HepG2 (cell line): ENCODE measurements around the gene STAT6. TPM values are rescaled to one million over a fixed set of nuclear protein-coding genes. Genes with fewer than 3 reads are reported as not detected.

ENCODE experiments used
- HOXA3 ChIP-seq: sonication (generic); formaldehyde crosslinking; IDR thresholded peaks from 2 replicates; pipeline ENCODE4 v1.5.0; 2020; ENCODE audit warnings: missing genetic modification reagents
- MYC ChIP-seq: sonication (generic); formaldehyde crosslinking; IDR thresholded peaks from 2 replicates; pipeline ENCODE4 v1.9.0; 2021; ENCODE audit warnings: missing genetic modification reagents, borderline replicate concordance
- NFKB2 ChIP-seq: sonication (generic); formaldehyde crosslinking; IDR thresholded peaks from 2 replicates; pipeline ENCODE4 v1.4.0; 2020; ENCODE audit warnings: missing genetic modification reagents, borderline replicate concordance
- PHB2 ChIP-seq: fragments of 450-650 bp; IDR thresholded peaks from 2 replicates; pipeline ENCODE4 v1.6.1; 2018; ENCODE audit not compliant: partially characterized antibody
- SALL1 ChIP-seq: sonication (generic); formaldehyde crosslinking; IDR thresholded peaks from 2 replicates; pipeline ENCODE4 v1.8.0; 2022; ENCODE audit warnings: mild to moderate bottlenecking, missing genetic modification reagents
- TGIF2 ChIP-seq: IDR thresholded peaks from 2 replicates; pipeline ENCODE4 v1.6.1; 2016; ENCODE audit warnings: control low read depth, missing compliant biosample characterization
- ZC3H13 ChIP-seq: sonication (generic); formaldehyde crosslinking; IDR thresholded peaks from 2 replicates; pipeline ENCODE4 v1.8.1; 2023; ENCODE audit warnings: mild to moderate bottlenecking, missing genetic modification reagents, moderate library complexity
- ZMAT3 ChIP-seq: sonication (generic); formaldehyde crosslinking; conservative IDR thresholded peaks from 2 replicates; pipeline ENCODE4 v1.7.0; 2021; ENCODE audit warnings: missing genetic modification reagents
- ZNF136 ChIP-seq: sonication (generic); formaldehyde crosslinking; IDR thresholded peaks from 2 replicates; pipeline ENCODE4 v1.8.1; 2022; ENCODE audit warnings: low read depth, mild to moderate bottlenecking, moderate library complexity, missing genetic modification reagents
- ZNF451 ChIP-seq: sonication (generic); formaldehyde crosslinking; IDR thresholded peaks from 2 replicates; pipeline ENCODE4 v1.5.0; 2020; ENCODE audit warnings: mild to moderate bottlenecking, missing genetic modification reagents
- ZSCAN25 ChIP-seq: sonication (generic); formaldehyde crosslinking; IDR thresholded peaks from 2 replicates; pipeline ENCODE4 v1.8.0; 2022; ENCODE audit warnings: mild to moderate bottlenecking, missing genetic modification reagents
- polyA plus RNA-seq, 8 experiments: library from polyadenylated mRNA; depleted of rRNA in 3 of 8; stranded (reverse) in 7 of 8; unstranded in 1 of 8; fragments of >200 nt; fragmentation: Illumina TruSeq in 4 of 8; extraction: Trizol in 4 of 8; gene quantifications; 2 replicates each; pipeline versions ENCODE4 v1.2.1 to v1.2.3, GENCODE V29; 2011 to 2016; ENCODE audit warnings: low read depth in 4 of 8, missing spikeins in 1 of 8, mixed read lengths in 1 of 8; ENCODE audit not compliant: insufficient read depth in 1 of 8
- total RNA-seq, 5 experiments: library from RNA; depleted of rRNA; stranded (reverse); fragments of >200 nt; fragmentation: Illumina TruSeq; extraction: Trizol; gene quantifications; 2 replicates each; pipeline ENCODE4 v1.2.3, GENCODE V29; 2016; ENCODE audit warnings: low read depth in 1 of 5
- TF ChIP-seq, protein P1 (sequence below): sonication (generic); formaldehyde crosslinking; IDR thresholded peaks from 2 replicates; pipeline ENCODE4 v1.9.0; 2022; ENCODE audit warnings: missing genetic modification reagents, mild to moderate bottlenecking, borderline replicate concordance
- TF ChIP-seq, protein P2 (sequence below): IDR thresholded peaks from 2 replicates; pipeline ENCODE4 v1.6.1; 2016; ENCODE audit warnings: mild to moderate bottlenecking
- TF ChIP-seq, protein P3 (sequence below): sonication (generic); formaldehyde crosslinking; conservative IDR thresholded peaks from 2 replicates; pipeline ENCODE4 v1.8.1; 2023; ENCODE audit warnings: missing genetic modification reagents
- TF ChIP-seq, protein P4 (sequence below): sonication (generic); formaldehyde crosslinking; IDR thresholded peaks from 2 replicates; pipeline ENCODE4 v1.5.0; 2020; ENCODE audit warnings: mild to moderate bottlenecking, missing genetic modification reagents, moderate library complexity
- TF ChIP-seq, protein P5 (sequence below): sonication (generic); formaldehyde crosslinking; IDR thresholded peaks from 2 replicates; pipeline ENCODE4 v1.4.0; 2020; ENCODE audit warnings: missing genetic modification reagents, borderline replicate concordance
- TF ChIP-seq, protein P6 (sequence below): IDR thresholded peaks from 2 replicates; pipeline ENCODE4 v1.6.1; 2016; ENCODE audit warnings: control low read depth

The STAT6 gene
- total and polyA plus RNA-seq, 2 of the 13 experiments (the other 11 are each of a cell fraction or from before 2014, with no cell fraction given) = 28.0 to 62.2 TPM

DNA sequence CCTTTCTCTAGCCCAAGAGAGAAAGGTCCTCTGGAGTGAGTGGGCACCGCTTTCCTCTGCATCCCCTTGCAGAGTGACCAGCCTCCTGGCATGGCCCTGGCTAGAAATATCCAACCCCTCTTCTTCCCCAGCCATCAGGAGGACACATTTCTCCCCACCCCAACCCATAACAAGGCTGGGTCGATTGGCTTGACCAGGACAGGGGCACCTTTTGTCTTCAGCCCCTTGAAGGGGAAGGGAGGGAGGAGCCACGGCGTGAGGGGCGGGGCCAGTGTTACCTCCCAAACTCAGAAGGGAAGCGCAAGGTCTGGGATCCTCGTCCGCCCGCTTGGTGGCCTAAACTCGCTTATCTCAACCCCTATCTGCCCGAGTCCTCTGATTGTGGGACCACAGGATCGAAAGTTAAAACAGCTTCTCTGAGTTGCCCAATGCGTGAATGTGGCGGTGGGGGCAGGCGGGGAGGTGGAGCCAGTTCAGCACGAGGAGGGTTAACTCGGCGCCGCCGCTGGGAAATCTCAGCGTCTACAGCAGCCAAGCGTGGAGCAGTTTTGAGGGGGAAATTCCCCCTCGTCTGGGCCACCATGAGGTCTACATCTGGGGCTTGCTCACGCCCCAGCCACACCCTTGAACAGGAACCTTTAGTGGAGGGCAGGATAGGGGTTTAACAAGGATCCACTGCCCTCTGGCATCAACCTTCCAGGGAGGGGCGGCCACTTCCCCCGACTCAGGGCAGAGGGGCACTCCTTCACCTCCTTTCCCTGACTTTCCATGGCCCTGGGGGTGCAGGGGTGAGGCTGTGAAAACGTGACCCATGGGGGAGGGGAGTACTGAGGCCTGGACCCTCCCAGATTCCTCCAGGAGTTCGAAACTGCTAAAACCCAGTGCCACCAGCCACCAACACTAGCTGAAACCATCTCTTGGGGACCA, 795 bp downstream of the STAT6 start (continued):
- TF ChIP-seq SALL1 (CRISPR knock-in tag) (peak; percentile 45), ZC3H13 (CRISPR knock-in tag) (0 out of 2 replicates have a peak, but pooled peaks have one; percentile 10), PHB2 (no peak), ZNF136 (CRISPR knock-in tag) (0 out of 2 replicates have a peak, but pooled peaks have one; percentile 12), ZSCAN25 (CRISPR knock-in tag) (peak; percentile 94), ZMAT3 (CRISPR knock-in tag) (peak; percentile 41), TGIF2 (CRISPR knock-in tag) (0 out of 2 replicates have a peak, but pooled peaks have one; percentile 40), NFKB2 (CRISPR knock-in tag) (peak; percentile 44; the same call in 1 of the 2 replicates), ZNF451 (0 out of 2 replicates have a peak, but pooled peaks have one; percentile 29), HOXA3 (CRISPR knock-in tag) (peak; percentile 8; the same call in 1 of the 2 replicates), MYC (CRISPR knock-in tag) (peak; percentile 76)
- TF ChIP-seq, protein P1, sequence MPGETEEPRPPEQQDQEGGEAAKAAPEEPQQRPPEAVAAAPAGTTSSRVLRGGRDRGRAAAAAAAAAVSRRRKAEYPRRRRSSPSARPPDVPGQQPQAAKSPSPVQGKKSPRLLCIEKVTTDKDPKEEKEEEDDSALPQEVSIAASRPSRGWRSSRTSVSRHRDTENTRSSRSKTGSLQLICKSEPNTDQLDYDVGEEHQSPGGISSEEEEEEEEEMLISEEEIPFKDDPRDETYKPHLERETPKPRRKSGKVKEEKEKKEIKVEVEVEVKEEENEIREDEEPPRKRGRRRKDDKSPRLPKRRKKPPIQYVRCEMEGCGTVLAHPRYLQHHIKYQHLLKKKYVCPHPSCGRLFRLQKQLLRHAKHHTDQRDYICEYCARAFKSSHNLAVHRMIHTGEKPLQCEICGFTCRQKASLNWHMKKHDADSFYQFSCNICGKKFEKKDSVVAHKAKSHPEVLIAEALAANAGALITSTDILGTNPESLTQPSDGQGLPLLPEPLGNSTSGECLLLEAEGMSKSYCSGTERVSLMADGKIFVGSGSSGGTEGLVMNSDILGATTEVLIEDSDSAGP (CRISPR knock-in tag) = peak; percentile 40; the same call in 1 of the 2 replicates
- TF ChIP-seq, protein P2, sequence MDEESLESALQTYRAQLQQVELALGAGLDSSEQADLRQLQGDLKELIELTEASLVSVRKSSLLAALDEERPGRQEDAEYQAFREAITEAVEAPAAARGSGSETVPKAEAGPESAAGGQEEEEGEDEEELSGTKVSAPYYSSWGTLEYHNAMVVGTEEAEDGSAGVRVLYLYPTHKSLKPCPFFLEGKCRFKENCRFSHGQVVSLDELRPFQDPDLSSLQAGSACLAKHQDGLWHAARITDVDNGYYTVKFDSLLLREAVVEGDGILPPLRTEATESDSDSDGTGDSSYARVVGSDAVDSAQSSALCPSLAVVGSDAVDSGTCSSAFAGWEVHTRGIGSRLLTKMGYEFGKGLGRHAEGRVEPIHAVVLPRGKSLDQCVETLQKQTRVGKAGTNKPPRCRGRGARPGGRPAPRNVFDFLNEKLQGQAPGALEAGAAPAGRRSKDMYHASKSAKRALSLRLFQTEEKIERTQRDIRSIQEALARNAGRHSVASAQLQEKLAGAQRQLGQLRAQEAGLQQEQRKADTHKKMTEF (CRISPR knock-in tag) = peak; percentile 59; the same call in 1 of the 2 replicates
- TF ChIP-seq, protein P3, sequence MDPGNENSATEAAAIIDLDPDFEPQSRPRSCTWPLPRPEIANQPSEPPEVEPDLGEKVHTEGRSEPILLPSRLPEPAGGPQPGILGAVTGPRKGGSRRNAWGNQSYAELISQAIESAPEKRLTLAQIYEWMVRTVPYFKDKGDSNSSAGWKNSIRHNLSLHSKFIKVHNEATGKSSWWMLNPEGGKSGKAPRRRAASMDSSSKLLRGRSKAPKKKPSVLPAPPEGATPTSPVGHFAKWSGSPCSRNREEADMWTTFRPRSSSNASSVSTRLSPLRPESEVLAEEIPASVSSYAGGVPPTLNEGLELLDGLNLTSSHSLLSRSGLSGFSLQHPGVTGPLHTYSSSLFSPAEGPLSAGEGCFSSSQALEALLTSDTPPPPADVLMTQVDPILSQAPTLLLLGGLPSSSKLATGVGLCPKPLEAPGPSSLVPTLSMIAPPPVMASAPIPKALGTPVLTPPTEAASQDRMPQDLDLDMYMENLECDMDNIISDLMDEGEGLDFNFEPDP (CRISPR knock-in tag) = 0 out of 2 replicates have a peak, but pooled peaks have one; percentile 53
- TF ChIP-seq, protein P4, sequence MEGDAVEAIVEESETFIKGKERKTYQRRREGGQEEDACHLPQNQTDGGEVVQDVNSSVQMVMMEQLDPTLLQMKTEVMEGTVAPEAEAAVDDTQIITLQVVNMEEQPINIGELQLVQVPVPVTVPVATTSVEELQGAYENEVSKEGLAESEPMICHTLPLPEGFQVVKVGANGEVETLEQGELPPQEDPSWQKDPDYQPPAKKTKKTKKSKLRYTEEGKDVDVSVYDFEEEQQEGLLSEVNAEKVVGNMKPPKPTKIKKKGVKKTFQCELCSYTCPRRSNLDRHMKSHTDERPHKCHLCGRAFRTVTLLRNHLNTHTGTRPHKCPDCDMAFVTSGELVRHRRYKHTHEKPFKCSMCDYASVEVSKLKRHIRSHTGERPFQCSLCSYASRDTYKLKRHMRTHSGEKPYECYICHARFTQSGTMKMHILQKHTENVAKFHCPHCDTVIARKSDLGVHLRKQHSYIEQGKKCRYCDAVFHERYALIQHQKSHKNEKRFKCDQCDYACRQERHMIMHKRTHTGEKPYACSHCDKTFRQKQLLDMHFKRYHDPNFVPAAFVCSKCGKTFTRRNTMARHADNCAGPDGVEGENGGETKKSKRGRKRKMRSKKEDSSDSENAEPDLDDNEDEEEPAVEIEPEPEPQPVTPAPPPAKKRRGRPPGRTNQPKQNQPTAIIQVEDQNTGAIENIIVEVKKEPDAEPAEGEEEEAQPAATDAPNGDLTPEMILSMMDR (CRISPR knock-in tag) = peak; percentile 37
- TF ChIP-seq, protein P5, sequence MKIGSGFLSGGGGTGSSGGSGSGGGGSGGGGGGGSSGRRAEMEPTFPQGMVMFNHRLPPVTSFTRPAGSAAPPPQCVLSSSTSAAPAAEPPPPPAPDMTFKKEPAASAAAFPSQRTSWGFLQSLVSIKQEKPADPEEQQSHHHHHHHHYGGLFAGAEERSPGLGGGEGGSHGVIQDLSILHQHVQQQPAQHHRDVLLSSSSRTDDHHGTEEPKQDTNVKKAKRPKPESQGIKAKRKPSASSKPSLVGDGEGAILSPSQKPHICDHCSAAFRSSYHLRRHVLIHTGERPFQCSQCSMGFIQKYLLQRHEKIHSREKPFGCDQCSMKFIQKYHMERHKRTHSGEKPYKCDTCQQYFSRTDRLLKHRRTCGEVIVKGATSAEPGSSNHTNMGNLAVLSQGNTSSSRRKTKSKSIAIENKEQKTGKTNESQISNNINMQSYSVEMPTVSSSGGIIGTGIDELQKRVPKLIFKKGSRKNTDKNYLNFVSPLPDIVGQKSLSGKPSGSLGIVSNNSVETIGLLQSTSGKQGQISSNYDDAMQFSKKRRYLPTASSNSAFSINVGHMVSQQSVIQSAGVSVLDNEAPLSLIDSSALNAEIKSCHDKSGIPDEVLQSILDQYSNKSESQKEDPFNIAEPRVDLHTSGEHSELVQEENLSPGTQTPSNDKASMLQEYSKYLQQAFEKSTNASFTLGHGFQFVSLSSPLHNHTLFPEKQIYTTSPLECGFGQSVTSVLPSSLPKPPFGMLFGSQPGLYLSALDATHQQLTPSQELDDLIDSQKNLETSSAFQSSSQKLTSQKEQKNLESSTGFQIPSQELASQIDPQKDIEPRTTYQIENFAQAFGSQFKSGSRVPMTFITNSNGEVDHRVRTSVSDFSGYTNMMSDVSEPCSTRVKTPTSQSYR (CRISPR knock-in tag) = peak; percentile 25; the same call in 1 of the 2 replicates
- TF ChIP-seq, protein P6, sequence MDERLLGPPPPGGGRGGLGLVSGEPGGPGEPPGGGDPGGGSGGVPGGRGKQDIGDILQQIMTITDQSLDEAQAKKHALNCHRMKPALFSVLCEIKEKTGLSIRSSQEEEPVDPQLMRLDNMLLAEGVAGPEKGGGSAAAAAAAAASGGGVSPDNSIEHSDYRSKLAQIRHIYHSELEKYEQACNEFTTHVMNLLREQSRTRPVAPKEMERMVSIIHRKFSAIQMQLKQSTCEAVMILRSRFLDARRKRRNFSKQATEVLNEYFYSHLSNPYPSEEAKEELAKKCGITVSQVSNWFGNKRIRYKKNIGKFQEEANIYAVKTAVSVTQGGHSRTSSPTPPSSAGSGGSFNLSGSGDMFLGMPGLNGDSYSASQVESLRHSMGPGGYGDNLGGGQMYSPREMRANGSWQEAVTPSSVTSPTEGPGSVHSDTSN (CRISPR knock-in tag) = no peak
